ENCODE measurements around the gene OSBPL2. TPM values are rescaled to one million over a fixed set of nuclear protein-coding genes. Genes with fewer than 3 reads are reported as not detected.

Gene OSBPL2
- total RNA-seq, 1 donor from 2014 or later, result 28.4 TPM

GRCh38 chr20:62202676-62203377 is 35.5 kb upstream of the OSBPL2 start:
- H3K9me3 Mint-ChIP-seq, result no peaks in the 10 kb centered on the region
- no peak for DNase-seq (ENCODE audit: low spot score)
- H3K4me3 Mint-ChIP-seq, result no peak overlapping the region
- peaks cover 17% of the 10 kb centered on the region for H3K36me3 Mint-ChIP-seq
- Histone ChIP-seq H3K36me3 (no peaks in the 10 kb centered on the region), H3F3A (ENCODE audit: low read depth) (no peaks in the 10 kb centered on the region), H3K9ac (no peak overlapping the region), H3K27me3 (no peaks in the 10 kb centered on the region), H2AFZ (replicated peaks) (no peak overlapping the region), H3K4me3 (no peak overlapping the region), H3K4me1 (no peaks in the 10 kb centered on the region), H3K27ac (no peak overlapping the region), H3K4me2 (no peak overlapping the region), H3K9me3 (ENCODE audit: low read depth) (no peaks in the 10 kb centered on the region), H4K20me1 (ENCODE audit: low read depth) (no peaks in the 10 kb centered on the region), H3K79me2 (ENCODE audit: low read depth) (no peaks in the 10 kb centered on the region)
- H3K27ac Mint-ChIP-seq, result no peak overlapping the region
- peaks cover 2% of the 10 kb centered on the region for H3K27me3 Mint-ChIP-seq (ENCODE audit: insufficient read depth, low read depth)
- H3K4me1 Mint-ChIP-seq, result peaks cover 5% of the 10 kb centered on the region
- TF ChIP-seq EZH2 (IDR thresholded peaks at IDR 0.05), result no peak
- no peak for TF ChIP-seq CTCF (IDR thresholded peaks at IDR 0.05)

DNA sequence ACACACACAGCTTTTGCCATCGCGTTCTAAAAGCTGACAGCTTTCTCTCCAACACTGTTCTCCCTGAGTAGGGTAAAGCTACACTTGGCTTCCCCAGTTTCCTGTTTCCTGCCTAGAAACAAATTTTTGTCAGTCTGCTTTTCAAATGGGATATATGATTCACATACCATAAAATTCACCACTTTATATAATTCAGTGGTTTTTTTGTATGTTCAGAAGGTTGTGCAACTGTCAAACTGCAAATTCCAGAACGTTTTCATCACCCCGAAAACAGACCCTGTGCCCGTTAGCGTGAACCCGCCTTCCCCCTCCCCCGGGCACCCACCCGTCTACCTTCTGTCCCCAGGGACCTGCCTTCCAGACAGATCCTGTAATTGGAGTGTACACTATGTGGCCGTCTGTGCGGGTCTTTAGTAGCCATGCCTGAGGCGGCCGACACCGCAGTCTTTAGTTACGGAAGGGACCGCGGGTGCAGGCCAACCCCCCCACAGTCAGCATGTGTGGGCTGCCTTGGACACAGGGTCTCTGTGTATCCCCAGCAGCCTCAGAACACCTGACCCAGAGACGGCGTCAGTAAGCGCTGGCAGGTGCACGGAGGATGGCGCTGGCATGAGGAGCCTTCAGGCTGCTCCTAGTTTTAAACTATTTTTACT is 34.8 kb upstream of the OSBPL2 start:
- Histone ChIP-seq H3K4me2 (no peak overlapping the region), H3K4me3 (no peak overlapping the region), H3K4me1 (no peaks in the 10 kb centered on the region), H3K27me3 (no peaks in the 10 kb centered on the region), H2AFZ (replicated peaks) (no peak overlapping the region), H3K79me2 (ENCODE audit: low read depth) (no peaks in the 10 kb centered on the region), H3K9ac (no peak overlapping the region), H3K36me3 (no peaks in the 10 kb centered on the region), H3K9me3 (ENCODE audit: low read depth) (no peaks in the 10 kb centered on the region), H3K27ac (no peak overlapping the region), H4K20me1 (ENCODE audit: low read depth) (no peaks in the 10 kb centered on the region), H3F3A (ENCODE audit: low read depth) (no peaks in the 10 kb centered on the region)
- Mint-ChIP-seq H3K36me3 (peaks cover 17% of the 10 kb centered on the region), H3K27ac (no peak overlapping the region), H3K9me3 (no peaks in the 10 kb centered on the region), H3K27me3 (ENCODE audit: insufficient read depth, low read depth) (peaks cover 4% of the 10 kb centered on the region), H3K4me3 (no peak overlapping the region), H3K4me1 (peaks cover 5% of the 10 kb centered on the region)
- TF ChIP-seq EZH2phosphoT487 (IDR thresholded peaks at IDR 0.05) (no peak), EZH2 (IDR thresholded peaks at IDR 0.05) (no peak)
- DNase-seq (ENCODE audit: low spot score), result no peak

GRCh38 chr20:62205618-62206387 is 32.5 kb upstream of the OSBPL2 start:
- no peak overlapping the region for H3K27ac Mint-ChIP-seq

More at GRCh38 chr20:62205618-62206387, 32.5 kb upstream of the OSBPL2 start:
- Histone ChIP-seq H3K9ac (no peak overlapping the region), H3K36me3 (no peaks in the 10 kb centered on the region), H4K20me1 (ENCODE audit: low read depth) (no peaks in the 10 kb centered on the region), H3K4me1 (no peaks in the 10 kb centered on the region), H2AFZ (replicated peaks) (no peak overlapping the region), H3K4me2 (no peak overlapping the region), H3K27ac (no peak overlapping the region), H3K79me2 (ENCODE audit: low read depth) (no peaks in the 10 kb centered on the region), H3K4me3 (no peak overlapping the region), H3K27me3 (no peaks in the 10 kb centered on the region), H3F3A (ENCODE audit: low read depth) (no peaks in the 10 kb centered on the region), H3K9me3 (ENCODE audit: low read depth) (no peaks in the 10 kb centered on the region)
- no peak for DNase-seq (ENCODE audit: low spot score)
- peaks cover 4% of the 10 kb centered on the region for H3K27me3 Mint-ChIP-seq (ENCODE audit: insufficient read depth, low read depth)
- peaks cover 6% of the 10 kb centered on the region for H3K36me3 Mint-ChIP-seq
- no peak for TF ChIP-seq CTCF (IDR thresholded peaks at IDR 0.05)
- H3K9me3 Mint-ChIP-seq, result no peaks in the 10 kb centered on the region
- H3K4me1 Mint-ChIP-seq, result peaks cover 10% of the 10 kb centered on the region
- peak overlapping the region; percentile 41 for H3K4me3 Mint-ChIP-seq

All from neural progenitor cell (in vitro differentiated cells).